Thyroid gland (tissue), 4 donors: Measurements from ENCODE around the gene CC2D2B.

Experiments
- CTCF ChIP-seq, 6 experiments: fragments of 200-600 bp in 3 of 6; fragments of 450-650 bp in 3 of 6; sonication (generic) in 3 of 6; IDR thresholded peaks; one replicate each; pipeline ENCODE4 v1.5.1; 2016 to 2019; ENCODE audit warnings: antibody characterized with exemption in 6 of 6, mild to moderate bottlenecking in 2 of 6, inconsistent platforms in 1 of 6, moderate library complexity in 1 of 6
- POLR2A ChIP-seq, 2 donors: fragments of 450-650 bp; IDR thresholded peaks; one replicate each; pipeline ENCODE4 v1.6.1; 2017; ENCODE audit warnings: antibody characterized with exemption in 2 of 2, mild to moderate bottlenecking in 2 of 2, moderate library complexity in 1 of 2

GRCh38 chr10:96023168-96023567 is 115.4 kb downstream of the CC2D2B start:
- TF ChIP-seq CTCF (IDR thresholded peaks at IDR 0.05) (no peak), POLR2A (IDR thresholded peaks at IDR 0.05) (no peak)
